WTC11 (cell line): ENCODE measurements around the gene CLASP2. TPM values are rescaled to one million over a fixed set of nuclear protein-coding genes. Genes with fewer than 3 reads are reported as not detected.

Source experiments
- AR ChIP-seq: fragments of 250-450 bp; sonication (Bioruptor Pico); IDR thresholded peaks from 2 replicates; pipeline ENCODE4 v1.9.0; 2021; ENCODE audit warnings: mild to moderate bottlenecking
- CREB1 ChIP-seq: sonication (generic); formaldehyde crosslinking; IDR thresholded peaks from 2 replicates; pipeline ENCODE4 v1.8.0; 2023; ENCODE audit warnings: mild to moderate bottlenecking, missing genetic modification reagents
- CTCF ChIP-seq: fragments of 200-600 bp; IDR thresholded peaks from 2 replicates; pipeline ENCODE4 v1.8.0; 2022; ENCODE audit warnings: antibody characterized with exemption
- FOXP1 ChIP-seq: sonication (generic); formaldehyde crosslinking; IDR thresholded peaks from 2 replicates; pipeline ENCODE4 v1.8.0; 2022; ENCODE audit warnings: missing genetic modification reagents, mild to moderate bottlenecking, moderate library complexity, borderline replicate concordance
- GABPB1 ChIP-seq: sonication (generic); formaldehyde crosslinking; IDR thresholded peaks from 2 replicates; pipeline ENCODE4 v1.8.1; 2023; ENCODE audit warnings: mild to moderate bottlenecking, missing genetic modification reagents
- HMGXB4 ChIP-seq: sonication (generic); formaldehyde crosslinking; IDR thresholded peaks from 2 replicates; pipeline ENCODE4 v1.8.1; 2023; ENCODE audit warnings: mild to moderate bottlenecking, moderate library complexity, missing genetic modification reagents
- KAT7 ChIP-seq: sonication (generic); formaldehyde crosslinking; IDR thresholded peaks from 2 replicates; pipeline ENCODE4 v1.8.1; 2023; ENCODE audit warnings: missing genetic modification reagents, mild to moderate bottlenecking, borderline replicate concordance
- PRDM15 ChIP-seq: sonication (generic); formaldehyde crosslinking; IDR thresholded peaks from 2 replicates; pipeline ENCODE4 v1.8.0; 2022; ENCODE audit warnings: missing genetic modification reagents
- PRRX2 ChIP-seq: fragments of 250-450 bp; sonication (Bioruptor Pico); IDR thresholded peaks from 2 replicates; pipeline ENCODE4 v1.8.0; 2021; ENCODE audit warnings: mild to moderate bottlenecking
- STAT6 ChIP-seq: sonication (generic); formaldehyde crosslinking; conservative IDR thresholded peaks from 2 replicates; pipeline ENCODE4 v1.8.1; 2023; ENCODE audit warnings: mild to moderate bottlenecking, low read depth, missing genetic modification reagents, moderate library complexity
- USF1 ChIP-seq: sonication (generic); formaldehyde crosslinking; IDR thresholded peaks from 2 replicates; pipeline ENCODE4 v1.8.0; 2022; ENCODE audit warnings: mild to moderate bottlenecking, missing genetic modification reagents
- ZNF281 ChIP-seq: sonication (generic); formaldehyde crosslinking; IDR thresholded peaks from 2 replicates; pipeline ENCODE4 v1.8.0; 2023; ENCODE audit warnings: mild to moderate bottlenecking, missing genetic modification reagents
- ZNF425 ChIP-seq: fragments of 250-450 bp; sonication (Bioruptor Pico); conservative IDR thresholded peaks from 2 replicates; pipeline ENCODE4 v1.9.0; 2021; ENCODE audit warnings: mild to moderate bottlenecking
- total RNA-seq: library from RNA; stranded (reverse); gene quantifications from 3 replicates; pipeline ENCODE4 v1.2.3, GENCODE V29; 2021

CLASP2 gene
- total RNA-seq, 1 experiment from 2014 or later, result 56.7 TPM

- TF ChIP-seq ZNF281 (CRISPR knock-in tag) (no peak), GABPB1 (no peak), AR (CRISPR knock-in tag) (no peak), CTCF (no peak), KAT7 (no peak), USF1 (CRISPR knock-in tag) (no peak), CREB1 (CRISPR knock-in tag) (no peak), HMGXB4 (no peak), ZNF425 (no peak), PRRX2 (CRISPR knock-in tag) (no peak), STAT6 (CRISPR knock-in tag) (no peak), PRDM15 (no peak), FOXP1 (CRISPR knock-in tag) (no peak)
- TF ChIP-seq, all 79 proteins: peak for 0
These were observed 83.8 kb downstream of the CLASP2 start (continued) for GRCh38 chr3:33634262-33634661.
